Endothelial cell of umbilical vein (primary cell): ENCODE results near the gene EPC2. TPM values are rescaled to one million over a fixed set of nuclear protein-coding genes. Genes with fewer than 3 reads are reported as not detected.

Experiments used
- BruUV-seq: library from RNA; stranded (reverse); fragments of 400-500 nt; replicated peaks from 2 replicates; lab custom pipeline; 2021; lab: Mats Ljungman, UMichigan
- CTCF ChIA-PET: fragments of 300-600, 350-600 bp; sonication (Branson Sonifier 250); formaldehyde crosslinking; loops from one replicate; lab custom pipeline; 2021; ENCODE audit warnings: antibody characterized with exemption, inconsistent platforms; lab: Charles Lee
- POLR2A ChIA-PET: fragments of 300-600, 350-600 bp; sonication (Branson Sonifier 250); formaldehyde crosslinking; loops from one replicate; lab custom pipeline; 2021; ENCODE audit warnings: antibody characterized with exemption, inconsistent platforms; lab: Charles Lee
- DNase-seq: peaks from one replicate; pipeline ENCODE4 v3.0.0-alpha.2; 2011; ENCODE audit warnings: low read depth, low spot score
- FAIRE-seq: peaks from 2 replicates; lab custom pipeline; 2011; peaks lifted over from hg19 to GRCh38; lab: Jason Lieb, UNC
- H2AFZ ChIP-seq: 2 replicates; pipeline ENCODE4 v1.6.0; 2012; ENCODE audit warnings: low read depth, low read length, control low read depth, inconsistent platforms
- H3K27ac ChIP-seq: 2 replicates; pipeline ENCODE4 v1.5.1; 2011; ENCODE audit warnings: low read depth, mild to moderate bottlenecking, control low read depth, low read length, moderate library complexity; ENCODE audit not compliant: insufficient read depth
- H3K27me3 ChIP-seq, 2 experiments: 2 replicates each; pipeline versions ENCODE4 v1.6.0 to v1.6.1; 2011; ENCODE audit warnings: low read length in 2 of 2, mixed read lengths in 1 of 2; ENCODE audit not compliant: control insufficient read depth in 2 of 2, insufficient read depth in 2 of 2
- H3K36me3 ChIP-seq, 2 experiments: 2 replicates in 1 of 2; 3 replicates in 1 of 2; pipeline ENCODE4 v1.5.1; 2011; ENCODE audit warnings: low read length in 2 of 2, mild to moderate bottlenecking in 1 of 2, moderate library complexity in 1 of 2; ENCODE audit not compliant: control insufficient read depth in 2 of 2, insufficient read depth in 2 of 2; ENCODE audit errors: extremely low read depth in 1 of 2
- H3K4me1 ChIP-seq: 3 replicates; pipeline ENCODE4 v1.5.1; 2011; ENCODE audit warnings: mild to moderate bottlenecking, low read length; ENCODE audit not compliant: control insufficient read depth, insufficient read depth; ENCODE audit errors: extremely low read depth
- H3K4me2 ChIP-seq: 2 replicates; pipeline ENCODE4 v1.6.1; 2011; ENCODE audit warnings: low read length, control low read depth, mixed read lengths; ENCODE audit not compliant: insufficient read depth
- H3K4me3 ChIP-seq, 3 experiments: fragments of 200-600 bp in 1 of 3; sonication (generic), shearing (Covaris generic) in 1 of 3; replicated peaks in 1 of 3; 2 replicates each; pipeline ENCODE4 v1.5.1; 2011 to 2016; ENCODE audit warnings: control low read depth in 3 of 3, low read length in 3 of 3, mild to moderate bottlenecking in 2 of 3, inconsistent platforms in 1 of 3, low read depth in 1 of 3, moderate library complexity in 1 of 3; ENCODE audit not compliant: insufficient read depth in 1 of 3
- H3K79me2 ChIP-seq: 2 replicates; pipeline ENCODE4 v1.6.0; 2012; ENCODE audit warnings: low read length, inconsistent platforms; ENCODE audit not compliant: control insufficient read depth, insufficient read depth
- H3K9ac ChIP-seq: replicated peaks from 2 replicates; pipeline ENCODE3; 2011; ENCODE audit warnings: low read length, control low read depth; ENCODE audit not compliant: insufficient read depth; ENCODE audit errors: extremely low read depth
- H3K9me1 ChIP-seq: replicated peaks from 3 replicates; pipeline ENCODE4 v1.6.0; 2011; ENCODE audit warnings: mild to moderate bottlenecking, low read length; ENCODE audit not compliant: control insufficient read depth, insufficient read depth; ENCODE audit errors: extremely low read depth
- H3K9me3 ChIP-seq: replicated peaks from 2 replicates; pipeline ENCODE4 v1.5.1; 2012; ENCODE audit warnings: low read length, inconsistent platforms; ENCODE audit not compliant: control insufficient read depth, insufficient read depth
- H4K20me1 ChIP-seq: replicated peaks from 2 replicates; pipeline ENCODE3; 2011; ENCODE audit warnings: mild to moderate bottlenecking, low read length; ENCODE audit not compliant: control insufficient read depth, insufficient read depth; ENCODE audit errors: extremely low read depth
- CTCF ChIP-seq, 2 donors: IDR thresholded peaks; 1 replicate in 1 of 2; 2 replicates in 1 of 2; pipeline ENCODE4 v1.5.1; 2011; ENCODE audit warnings: low read length in 2 of 2, mild to moderate bottlenecking in 2 of 2, moderate library complexity in 2 of 2, control low read depth in 1 of 2, inconsistent platforms in 1 of 2, low read depth in 1 of 2; ENCODE audit not compliant: insufficient read depth in 1 of 2; ENCODE audit errors: extremely low read depth in 1 of 2
- EZH2 ChIP-seq: IDR thresholded peaks from 2 replicates; pipeline ENCODE4 v1.6.1; 2012; ENCODE audit warnings: borderline replicate concordance, low read depth, mild to moderate bottlenecking, moderate library complexity, low read length, inconsistent platforms; ENCODE audit not compliant: severe bottlenecking
- FOS ChIP-seq: IDR thresholded peaks from 2 replicates; pipeline ENCODE4 v1.6.1; 2011; ENCODE audit warnings: mild to moderate bottlenecking, low read length, moderate library complexity, borderline replicate concordance; ENCODE audit not compliant: insufficient read depth
- GATA2 ChIP-seq: IDR thresholded peaks from 2 replicates; pipeline ENCODE4 v1.7.0; 2011; ENCODE audit warnings: low read depth, mild to moderate bottlenecking, moderate library complexity, mixed read lengths, low read length; ENCODE audit not compliant: insufficient read length, insufficient read depth
- JUN ChIP-seq: IDR thresholded peaks from 2 replicates; pipeline ENCODE4 v1.6.1; 2011; ENCODE audit warnings: borderline replicate concordance, low read depth; ENCODE audit not compliant: insufficient read length, insufficient read depth
- MAX ChIP-seq: IDR thresholded peaks from 2 replicates; pipeline ENCODE4 v1.6.1; 2011; ENCODE audit not compliant: insufficient read depth, insufficient read length
- MYC ChIP-seq: IDR thresholded peaks from one replicate; pipeline ENCODE4 v1.6.1; 2011; ENCODE audit warnings: mild to moderate bottlenecking, low read depth, low read length
- POLR2A ChIP-seq: IDR thresholded peaks from 2 replicates; pipeline ENCODE4 v1.6.1; 2012; ENCODE audit warnings: low read depth, mild to moderate bottlenecking, control low read depth, low read length
- POLR2AphosphoS5 ChIP-seq: IDR thresholded peaks from 2 replicates; pipeline ENCODE4 v1.6.1; 2012; ENCODE audit warnings: low read depth, mild to moderate bottlenecking, control low read depth, low read length, moderate library complexity; ENCODE audit not compliant: insufficient read depth
- dilution Hi-C: fragments of 300-500 bp; cut with MboI; formaldehyde crosslinking; loops from one replicate; pipeline ENCODE4 v1.15.0; 2019; ENCODE audit warnings: low sequenced_read_pairs; ENCODE audit not compliant: extremely low pct_ligation_motif_present
- intact Hi-C: fragments of 100-400 bp; cut with micrococcal nuclease; formaldehyde crosslinking; loops from one replicate; pipeline ENCODE4 v1.10.0; 2022
- polyA plus RNA-seq, 4 experiments: library from polyadenylated mRNA; depleted of rRNA in 3 of 4; stranded (reverse) in 3 of 4; unstranded in 1 of 4; fragments of >200 nt; gene quantifications; 2 replicates each; pipeline versions ENCODE4 v1.2.1 to v1.2.3, GENCODE V29; 2011 to 2012; ENCODE audit warnings: missing spikeins in 1 of 4
- total RNA-seq: library from RNA; stranded (reverse); gene quantifications from 2 replicates; pipeline ENCODE4 v1.2.3, GENCODE V29; 2021

Gene EPC2
- total and polyA plus RNA-seq, 2 donors (not counting 3 experiments of a cell fraction or from before 2014, with no cell fraction given) = 15.1 to 25.2 TPM

- Histone ChIP-seq H3K4me2 (no peak overlapping the region), H3K79me2 (peaks cover 83% of the 10 kb centered on the region), H3K36me3 (no peaks in the 10 kb centered on the region), H3K4me3 (no peak overlapping the region), H3K9me1 (no peaks in the 10 kb centered on the region), H4K20me1 (peaks cover 4% of the 10 kb centered on the region), H3K27ac (no peak overlapping the region), H3K4me1 (no peaks in the 10 kb centered on the region), H3K9me3 (no peaks in the 10 kb centered on the region), H3K9ac (no peak overlapping the region), H2AFZ (no peak overlapping the region), H3K27me3 (no peaks in the 10 kb centered on the region)
- intact Hi-C loops = no loop called here
- ChIA-PET CTCF (interaction anchor here (0.7 to 0.9 kb wide), 2 partner anchors 75 to 707 kb away, joined by 3 read pairs; no protein-coding TSS in a partner anchor), POLR2A (no interaction called here)
- FAIRE-seq (no peak), DNase-seq (no peak)
- dilution Hi-C loops = no loop called here
- BruUV-seq = no TSS peak
- no peak for TF ChIP-seq POLR2A
- TF ChIP-seq MAX = no peak
- TF ChIP-seq JUN = no peak
- no peak for TF ChIP-seq MYC
- TF ChIP-seq GATA2 = no peak
- no peak for TF ChIP-seq EZH2
- no peak for TF ChIP-seq POLR2AphosphoS5
- TF ChIP-seq FOS = no peak
- no peak for TF ChIP-seq CTCF (IDR thresholded peaks at IDR 0.05; ENCODE audit: extremely low read depth in 1 of 2, insufficient read depth in 1 of 2, low read depth in 1 of 2, low read length in 2 of 2)
Observed at GRCh38 chr2:148721520-148721931, 77.0 kb downstream of the EPC2 start.
